ENCODE data around the gene RBM42.
"Not testable (repeated sequence)": the region's sequence is repeated elsewhere in the genome, so short reads cannot be mapped to it uniquely, and the experiment has no call there.

The RBM42 gene

DNA sequence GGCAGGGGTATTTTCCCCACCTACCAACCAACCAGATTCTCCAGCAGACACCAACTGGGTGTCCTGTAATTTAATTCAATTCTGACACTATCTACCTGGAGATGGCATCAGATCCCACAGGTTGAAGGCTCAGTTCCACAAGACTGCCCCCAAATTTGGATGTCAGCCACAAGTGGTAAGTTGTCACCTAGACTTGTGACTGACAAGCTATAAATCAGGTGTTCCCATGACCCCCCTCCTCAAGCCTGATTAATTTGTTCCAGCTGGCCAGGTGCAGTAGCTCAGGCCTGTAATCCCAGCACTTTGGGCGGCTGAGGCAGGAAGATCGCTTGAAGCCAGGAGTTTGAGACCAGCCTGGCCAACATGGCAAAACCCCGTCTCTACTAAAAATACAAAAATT lies 26.9 kb upstream of the RBM42 start:
- Histone ChIP-seq H3K4me3 (ENCODE audit: insufficient read depth, low read depth, low read length, poor library complexity, severe bottlenecking) (no peak overlapping the region), H3K9me3 (ENCODE audit: control insufficient read depth, low read length) (no peaks in the 10 kb centered on the region), H3K27ac (ENCODE audit: insufficient read depth, low read length, poor library complexity, severe bottlenecking) (no peak overlapping the region), H3K27me3 (replicated peaks; ENCODE audit: control insufficient read depth, insufficient read depth, low read length, poor library complexity, severe bottlenecking) (no peaks in the 10 kb centered on the region), H3K4me1 (ENCODE audit: control insufficient read depth, insufficient read depth, low read length, poor library complexity, severe bottlenecking) (no peaks in the 10 kb centered on the region), H3K36me3 (ENCODE audit: control insufficient read depth, insufficient read depth, low read length) (no peaks in the 10 kb centered on the region)
- DNase-seq, result no peak

DNA sequence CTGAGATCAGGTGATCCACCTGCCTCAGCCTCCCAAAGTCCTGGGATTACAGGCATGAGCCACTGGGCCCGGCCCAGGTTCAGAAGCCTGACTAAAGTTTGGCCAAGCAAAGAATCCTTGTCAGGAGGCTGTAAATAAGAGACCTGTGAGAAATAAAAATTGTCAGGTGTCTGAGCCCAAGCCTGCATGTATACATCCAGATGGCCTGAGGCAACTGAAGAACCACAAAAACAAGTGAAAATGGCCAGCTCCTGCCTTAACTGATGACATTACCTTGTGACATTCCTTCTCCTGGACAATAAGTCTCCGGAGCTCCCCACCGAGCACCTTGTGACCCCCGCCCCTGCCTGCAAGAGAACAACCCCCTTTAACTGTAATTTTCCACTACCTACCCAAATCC lies 24.4 kb upstream of the RBM42 start:
- not testable (repeated sequence) for H3K27me3 ChIP-seq (replicated peaks; ENCODE audit: control insufficient read depth, insufficient read depth, low read length, poor library complexity, severe bottlenecking); H3K4me1 ChIP-seq (ENCODE audit: control insufficient read depth, insufficient read depth, low read length, poor library complexity, severe bottlenecking); H3K4me3 ChIP-seq (ENCODE audit: insufficient read depth, low read depth, low read length, poor library complexity, severe bottlenecking); H3K36me3 ChIP-seq (ENCODE audit: control insufficient read depth, insufficient read depth, low read length); H3K27ac ChIP-seq (ENCODE audit: insufficient read depth, low read length, poor library complexity, severe bottlenecking); DNase-seq; H3K9me3 ChIP-seq (ENCODE audit: control insufficient read depth, low read length)

DNA sequence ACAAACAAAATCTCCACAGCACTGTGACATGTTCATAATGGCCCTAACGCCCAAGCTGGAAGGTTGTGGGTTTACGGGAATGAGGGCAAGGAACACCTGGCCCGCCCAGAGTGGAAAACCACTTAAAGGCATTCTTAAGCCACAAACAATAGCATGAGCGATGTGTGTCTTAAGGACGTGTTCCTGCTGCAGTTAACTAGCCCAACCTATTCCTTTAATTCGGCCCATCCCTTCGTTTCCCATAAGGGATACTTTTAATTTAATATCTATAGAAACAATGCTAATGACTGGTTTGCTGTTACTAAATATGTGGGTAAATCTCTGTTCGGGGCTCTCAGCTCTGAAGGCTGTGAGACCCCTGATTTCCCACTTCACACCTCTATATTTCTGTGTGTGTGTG lies 21.7 kb upstream of the RBM42 start:
- H3K4me3 ChIP-seq (ENCODE audit: insufficient read depth, low read depth, low read length, poor library complexity, severe bottlenecking); H3K9me3 ChIP-seq (ENCODE audit: control insufficient read depth, low read length); DNase-seq; H3K27ac ChIP-seq (ENCODE audit: insufficient read depth, low read length, poor library complexity, severe bottlenecking); H3K36me3 ChIP-seq (ENCODE audit: control insufficient read depth, insufficient read depth, low read length); H3K27me3 ChIP-seq (replicated peaks; ENCODE audit: control insufficient read depth, insufficient read depth, low read length, poor library complexity, severe bottlenecking): not testable (repeated sequence)
- H3K4me1 ChIP-seq (ENCODE audit: control insufficient read depth, insufficient read depth, low read length, poor library complexity, severe bottlenecking), result peaks cover 15% of the 10 kb centered on the region

DNA sequence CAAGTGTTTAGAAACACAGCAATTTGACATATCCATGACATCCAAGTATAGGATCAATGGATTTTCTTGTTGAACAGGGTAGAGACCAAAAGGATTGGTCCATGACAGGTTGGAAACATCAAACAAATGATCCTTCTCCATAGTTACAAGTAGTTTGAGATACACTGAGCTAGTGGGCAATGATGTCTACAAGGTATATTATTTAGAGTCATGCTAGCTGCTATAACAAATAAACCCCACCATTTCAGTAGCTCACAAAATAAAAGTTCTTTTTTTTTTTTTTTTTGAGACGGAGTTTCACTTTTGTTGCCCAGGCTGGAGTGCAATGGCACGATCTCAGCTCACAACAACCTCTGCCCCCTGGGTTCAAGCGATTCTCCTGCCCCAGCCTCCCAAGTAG lies 21.2 kb upstream of the RBM42 start:
- H3K9me3 ChIP-seq (ENCODE audit: control insufficient read depth, low read length), result no peaks in the 10 kb centered on the region
- H3K27me3 ChIP-seq (replicated peaks; ENCODE audit: control insufficient read depth, insufficient read depth, low read length, poor library complexity, severe bottlenecking), result no peaks in the 10 kb centered on the region
- peaks cover 17% of the 10 kb centered on the region for H3K4me1 ChIP-seq (ENCODE audit: control insufficient read depth, insufficient read depth, low read length, poor library complexity, severe bottlenecking)
- H3K27ac ChIP-seq (ENCODE audit: insufficient read depth, low read length, poor library complexity, severe bottlenecking), result no peak overlapping the region
- H3K4me3 ChIP-seq (ENCODE audit: insufficient read depth, low read depth, low read length, poor library complexity, severe bottlenecking), result no peak overlapping the region
- DNase-seq, result no peak
- no peaks in the 10 kb centered on the region for H3K36me3 ChIP-seq (ENCODE audit: control insufficient read depth, insufficient read depth, low read length)

DNA sequence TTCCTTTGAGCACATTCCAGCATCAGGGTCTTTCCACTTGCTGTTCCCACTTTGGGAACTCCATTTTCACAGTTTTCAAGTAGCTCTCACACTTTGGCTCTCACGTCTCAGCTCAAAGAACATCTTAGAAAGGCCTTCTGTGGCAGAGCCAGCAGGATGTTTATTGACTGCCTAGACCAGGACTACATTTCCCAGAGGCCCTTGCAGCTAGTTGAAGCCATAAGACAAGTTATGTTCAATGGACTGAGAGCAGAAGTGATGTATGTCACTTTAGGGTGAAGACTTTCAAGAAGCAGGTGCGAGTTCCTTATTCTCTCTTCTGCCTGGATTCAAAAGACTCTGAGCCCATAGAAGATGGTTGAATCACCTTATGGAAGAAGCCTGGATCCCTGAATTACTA lies 20.6 kb upstream of the RBM42 start:
- Histone ChIP-seq H3K4me3 (ENCODE audit: insufficient read depth, low read depth, low read length, poor library complexity, severe bottlenecking) (no peak overlapping the region), H3K36me3 (ENCODE audit: control insufficient read depth, insufficient read depth, low read length) (no peaks in the 10 kb centered on the region)
- no peak for DNase-seq

DNA sequence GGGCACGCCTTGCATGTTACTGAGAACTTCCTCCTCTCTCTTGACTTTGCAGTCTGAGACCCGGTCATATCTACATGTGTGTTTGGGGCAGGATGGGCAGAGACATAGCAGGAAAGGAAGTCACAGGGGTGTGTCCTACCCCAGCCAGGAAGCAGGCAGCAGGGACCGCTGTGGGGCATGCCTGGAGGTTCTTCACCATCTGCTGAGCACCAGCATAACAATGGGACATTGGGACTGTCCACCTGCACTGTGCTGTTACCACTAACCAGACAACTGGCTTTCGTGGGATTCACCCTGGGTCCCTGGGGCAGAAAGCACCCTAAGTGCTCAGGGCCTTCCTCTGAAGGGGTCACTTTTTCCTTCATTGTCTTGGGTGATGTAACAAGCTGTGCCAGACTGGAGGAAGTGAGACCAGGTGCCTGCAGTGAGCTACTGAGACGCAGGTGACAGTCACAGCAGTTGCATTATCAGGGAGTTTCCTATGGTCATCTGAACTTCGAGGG lies 18.9 kb upstream of the RBM42 start:
- Histone ChIP-seq H3K36me3 (ENCODE audit: control insufficient read depth, insufficient read depth, low read length) (no peaks in the 10 kb centered on the region), H3K4me3 (ENCODE audit: insufficient read depth, low read depth, low read length, poor library complexity, severe bottlenecking) (peak overlapping the region; percentile 8), H3K27ac (ENCODE audit: insufficient read depth, low read length, poor library complexity, severe bottlenecking) (peak overlapping the region; percentile 39), H3K4me1 (ENCODE audit: control insufficient read depth, insufficient read depth, low read length, poor library complexity, severe bottlenecking) (peaks cover 22% of the 10 kb centered on the region), H3K27me3 (replicated peaks; ENCODE audit: control insufficient read depth, insufficient read depth, low read length, poor library complexity, severe bottlenecking) (no peaks in the 10 kb centered on the region), H3K9me3 (ENCODE audit: control insufficient read depth, low read length) (no peaks in the 10 kb centered on the region)
- DNase-seq, result no peak

More for the DNA sequence above, 20.6 kb upstream of the RBM42 start:
- peaks cover 22% of the 10 kb centered on the region for H3K4me1 ChIP-seq (ENCODE audit: control insufficient read depth, insufficient read depth, low read length, poor library complexity, severe bottlenecking)
- no peaks in the 10 kb centered on the region for H3K27me3 ChIP-seq (replicated peaks; ENCODE audit: control insufficient read depth, insufficient read depth, low read length, poor library complexity, severe bottlenecking)
- no peak overlapping the region for H3K27ac ChIP-seq (ENCODE audit: insufficient read depth, low read length, poor library complexity, severe bottlenecking)
- H3K9me3 ChIP-seq (ENCODE audit: control insufficient read depth, low read length), result no peaks in the 10 kb centered on the region

DNA sequence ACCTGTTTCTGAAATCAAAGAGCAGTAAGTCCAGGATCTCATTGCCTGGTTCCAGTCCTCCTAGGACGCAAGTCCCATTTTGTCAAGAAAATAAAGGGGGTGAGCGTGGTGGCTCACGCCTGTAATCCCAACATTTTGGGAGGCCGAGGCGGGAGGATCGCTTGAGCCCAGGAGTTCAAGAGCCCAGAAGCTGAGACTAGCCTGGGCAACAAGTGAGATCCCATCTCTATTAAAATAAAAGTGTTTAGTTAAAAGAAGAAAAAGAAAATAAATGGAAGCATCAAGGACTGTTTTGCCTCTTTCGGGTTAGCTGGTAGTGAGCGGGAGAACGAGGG lies 16.6 kb upstream of the RBM42 start:
- Histone ChIP-seq H3K4me1 (ENCODE audit: control insufficient read depth, insufficient read depth, low read length, poor library complexity, severe bottlenecking) (peaks cover 22% of the 10 kb centered on the region), H3K36me3 (ENCODE audit: control insufficient read depth, insufficient read depth, low read length) (no peaks in the 10 kb centered on the region), H3K27ac (ENCODE audit: insufficient read depth, low read length, poor library complexity, severe bottlenecking) (no peak overlapping the region), H3K27me3 (replicated peaks; ENCODE audit: control insufficient read depth, insufficient read depth, low read length, poor library complexity, severe bottlenecking) (no peaks in the 10 kb centered on the region), H3K9me3 (ENCODE audit: control insufficient read depth, low read length) (no peaks in the 10 kb centered on the region), H3K4me3 (ENCODE audit: insufficient read depth, low read depth, low read length, poor library complexity, severe bottlenecking) (peak overlapping the region; percentile 39)
- no peak for DNase-seq

DNA sequence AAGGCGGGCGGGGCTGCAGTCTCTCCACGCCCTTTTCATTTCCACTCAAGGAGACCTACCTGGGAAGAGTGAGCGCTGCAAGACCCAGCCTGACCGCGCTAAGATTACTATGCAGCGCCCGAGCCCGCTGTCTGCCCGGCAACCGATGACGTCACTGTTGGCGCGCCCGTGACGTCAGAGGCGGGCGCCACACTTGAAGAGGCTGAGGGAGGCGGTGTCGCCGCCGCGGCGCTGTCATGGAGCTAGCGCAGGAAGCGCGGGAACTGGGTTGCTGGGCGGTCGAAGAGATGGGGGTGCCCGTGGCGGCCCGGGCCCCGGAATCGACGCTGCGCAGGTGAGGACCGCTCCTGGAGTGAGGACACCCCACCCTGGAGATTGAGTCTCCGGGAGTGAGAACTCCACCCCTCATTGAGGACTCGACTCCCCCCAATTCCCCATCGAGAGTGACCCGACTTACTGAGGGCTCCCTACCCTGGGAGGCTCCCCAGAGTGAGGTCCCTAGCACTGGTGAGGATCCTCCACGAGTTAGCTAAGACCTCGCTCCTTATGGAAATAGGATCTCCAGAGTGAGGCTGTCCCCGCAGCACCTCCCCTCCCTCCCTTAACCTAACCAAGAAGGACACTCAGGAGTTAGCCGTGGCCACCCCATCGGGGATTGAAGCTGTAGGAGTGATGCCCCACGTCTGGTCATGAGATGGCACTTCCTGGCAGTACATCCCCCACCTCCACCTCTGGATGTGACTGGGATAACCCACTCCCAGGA lies 16.1 kb upstream of the RBM42 start, which contains the start of gene HAUS5:
Gene HAUS5, plus strand, starts transcription at position 177 of the 763 bp plus-strand sequence. Its CDS starts 60 bp downstream, at position 237.
- DNase-seq, result peak; percentile 91 to 93 (median 93)
- H3K9me3 ChIP-seq (ENCODE audit: control insufficient read depth, low read length), result no peaks in the 10 kb centered on the region
- peak within 1 kb of the TSS; percentile 39 for H3K4me3 ChIP-seq (ENCODE audit: insufficient read depth, low read depth, low read length, poor library complexity, severe bottlenecking)
- H3K4me1 ChIP-seq (ENCODE audit: control insufficient read depth, insufficient read depth, low read length, poor library complexity, severe bottlenecking), result peaks cover 22% of the 10 kb centered on the region
- H3K36me3 ChIP-seq (ENCODE audit: control insufficient read depth, insufficient read depth, low read length), result no peaks in the 10 kb centered on the region
- peak within 1 kb of the TSS; percentile 65 for H3K27ac ChIP-seq (ENCODE audit: insufficient read depth, low read length, poor library complexity, severe bottlenecking)
- H3K27me3 ChIP-seq (replicated peaks; ENCODE audit: control insufficient read depth, insufficient read depth, low read length, poor library complexity, severe bottlenecking), result no peaks in the 10 kb centered on the region

DNA sequence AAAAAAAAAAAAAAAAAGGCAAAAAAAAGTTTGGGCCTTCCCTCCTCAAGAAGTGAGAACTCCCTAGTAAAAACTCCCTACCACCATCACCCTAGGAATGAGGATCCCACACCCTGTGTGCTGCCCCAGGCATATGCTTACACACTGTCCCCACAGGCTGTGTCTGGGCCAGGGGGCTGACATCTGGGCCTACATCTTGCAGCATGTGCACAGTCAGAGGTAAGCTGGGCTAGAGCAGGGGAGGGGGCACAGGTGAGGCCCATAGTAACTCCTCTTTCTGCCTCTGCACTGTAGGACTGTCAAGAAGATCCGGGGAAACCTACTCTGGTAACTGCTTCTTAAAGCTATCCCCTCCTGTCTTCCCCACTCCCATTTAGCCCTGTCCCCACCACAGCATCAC lies 15.3 kb upstream of the RBM42 start:
- no peak for DNase-seq
- H3K36me3 ChIP-seq (ENCODE audit: control insufficient read depth, insufficient read depth, low read length), result no peaks in the 10 kb centered on the region
- peaks cover 22% of the 10 kb centered on the region for H3K4me1 ChIP-seq (ENCODE audit: control insufficient read depth, insufficient read depth, low read length, poor library complexity, severe bottlenecking)
- H3K4me3 ChIP-seq (ENCODE audit: insufficient read depth, low read depth, low read length, poor library complexity, severe bottlenecking), result no peak overlapping the region
- H3K27me3 ChIP-seq (replicated peaks; ENCODE audit: control insufficient read depth, insufficient read depth, low read length, poor library complexity, severe bottlenecking), result no peaks in the 10 kb centered on the region
- H3K27ac ChIP-seq (ENCODE audit: insufficient read depth, low read length, poor library complexity, severe bottlenecking), result no peak overlapping the region
- H3K9me3 ChIP-seq (ENCODE audit: control insufficient read depth, low read length), result no peaks in the 10 kb centered on the region

DNA sequence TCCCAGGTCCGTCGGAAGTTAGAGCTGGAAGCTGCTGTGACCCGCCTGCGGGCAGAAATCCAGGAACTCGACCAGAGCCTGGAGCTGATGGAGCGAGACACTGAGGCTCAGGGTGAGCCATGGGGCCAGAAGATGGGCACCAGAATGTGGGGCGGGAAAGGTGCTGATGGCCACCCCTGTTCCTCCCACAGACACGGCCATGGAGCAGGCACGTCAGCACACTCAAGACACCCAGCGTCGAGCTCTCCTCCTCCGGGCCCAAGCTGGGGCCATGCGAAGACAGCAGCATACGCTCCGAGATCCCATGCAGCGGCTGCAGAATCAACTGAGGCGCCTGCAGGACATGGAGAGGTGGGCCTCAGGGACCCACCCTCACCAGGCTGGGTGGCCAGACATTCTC lies 13.8 kb upstream of the RBM42 start:
- Histone ChIP-seq H3K27me3 (replicated peaks; ENCODE audit: control insufficient read depth, insufficient read depth, low read length, poor library complexity, severe bottlenecking) (no peaks in the 10 kb centered on the region), H3K9me3 (ENCODE audit: control insufficient read depth, low read length) (no peaks in the 10 kb centered on the region), H3K27ac (ENCODE audit: insufficient read depth, low read length, poor library complexity, severe bottlenecking) (no peak overlapping the region), H3K4me3 (ENCODE audit: insufficient read depth, low read depth, low read length, poor library complexity, severe bottlenecking) (no peak overlapping the region), H3K36me3 (ENCODE audit: control insufficient read depth, insufficient read depth, low read length) (peaks cover 4% of the 10 kb centered on the region), H3K4me1 (ENCODE audit: control insufficient read depth, insufficient read depth, low read length, poor library complexity, severe bottlenecking) (peaks cover 18% of the 10 kb centered on the region)
- no peak for DNase-seq

All from effector memory CD4-positive, alpha-beta T cell (primary cell).